RWPE2 (cell line): ENCODE data around the gene GRIK2.

Source experiments
- ATAC-seq: fragments of 200-7000 bp; cut with Tn5 transposase; 3 replicates; pipeline ENCODE4 v1.9.1; 2021; ENCODE audit warnings: low read depth
- DNase-seq: peaks from one replicate; pipeline ENCODE4 v3.0.0-alpha.2; 2020; ENCODE audit warnings: low spot score
- H3K27ac ChIP-seq: fragments of 450-650 bp; 2 replicates; pipeline ENCODE4 v1.5.1; 2017; ENCODE audit warnings: mild to moderate bottlenecking; ENCODE audit not compliant: poor library complexity, severe bottlenecking
- H3K27me3 ChIP-seq: fragments of 250-450 bp; sonication (Bioruptor Pico); 2 replicates; pipeline ENCODE4 v1.5.1; 2021; ENCODE audit warnings: mild to moderate bottlenecking, moderate library complexity; ENCODE audit not compliant: insufficient read depth, poor library complexity, severe bottlenecking
- H3K36me3 ChIP-seq: fragments of 250-450 bp; sonication (Bioruptor Pico); 2 replicates; pipeline ENCODE4 v1.5.1; 2020; ENCODE audit warnings: low read depth, mild to moderate bottlenecking, moderate library complexity
- H3K4me1 ChIP-seq: fragments of 250-450 bp; sonication (Bioruptor Pico); 2 replicates; pipeline ENCODE4 v1.5.1; 2021; ENCODE audit warnings: mild to moderate bottlenecking, moderate library complexity; ENCODE audit not compliant: insufficient read depth, poor library complexity, severe bottlenecking
- H3K4me3 ChIP-seq: fragments of 250-450 bp; sonication (Bioruptor Pico); 2 replicates; pipeline ENCODE4 v1.5.1; 2021; ENCODE audit warnings: mild to moderate bottlenecking, moderate library complexity; ENCODE audit not compliant: severe bottlenecking
- H3K9me3 ChIP-seq: fragments of 250-450 bp; sonication (Bioruptor Pico); 2 replicates; pipeline ENCODE4 v1.5.1; 2021; ENCODE audit warnings: mild to moderate bottlenecking, moderate library complexity; ENCODE audit not compliant: severe bottlenecking
- CTCF ChIP-seq: fragments of 450-650 bp; IDR thresholded peaks from one replicate; pipeline ENCODE4 v1.5.1; 2017; ENCODE audit warnings: mild to moderate bottlenecking, moderate library complexity; ENCODE audit not compliant: poor library complexity, severe bottlenecking

Gene GRIK2

GRCh38 chr6:101806241-101806640, 412.7 kb downstream of the GRIK2 start:
- peaks cover 3% of the 10 kb centered on the region for H3K4me1 ChIP-seq
- ATAC-seq (peak; percentile 95), DNase-seq (no peak)
- no peak for TF ChIP-seq CTCF
- H3K27me3 ChIP-seq, result no peaks in the 10 kb centered on the region
- no peak overlapping the region for H3K4me3 ChIP-seq
- H3K9me3 ChIP-seq, result no peaks in the 10 kb centered on the region
- H3K36me3 ChIP-seq, result no peaks in the 10 kb centered on the region
- peak overlapping the region; percentile 59 for H3K27ac ChIP-seq

- Histone ChIP-seq H3K36me3 (no peaks in the 10 kb centered on the region), H3K4me1 (no peaks in the 10 kb centered on the region), H3K4me3 (no peak overlapping the region), H3K9me3 (no peaks in the 10 kb centered on the region), H3K27ac (no peak overlapping the region), H3K27me3 (no peaks in the 10 kb centered on the region)
- DNase-seq (no peak), ATAC-seq (no peak)
- no peak for TF ChIP-seq CTCF
Measured at GRCh38 chr6:101811108-101811507, 417.6 kb downstream of the GRIK2 start.

DNA sequence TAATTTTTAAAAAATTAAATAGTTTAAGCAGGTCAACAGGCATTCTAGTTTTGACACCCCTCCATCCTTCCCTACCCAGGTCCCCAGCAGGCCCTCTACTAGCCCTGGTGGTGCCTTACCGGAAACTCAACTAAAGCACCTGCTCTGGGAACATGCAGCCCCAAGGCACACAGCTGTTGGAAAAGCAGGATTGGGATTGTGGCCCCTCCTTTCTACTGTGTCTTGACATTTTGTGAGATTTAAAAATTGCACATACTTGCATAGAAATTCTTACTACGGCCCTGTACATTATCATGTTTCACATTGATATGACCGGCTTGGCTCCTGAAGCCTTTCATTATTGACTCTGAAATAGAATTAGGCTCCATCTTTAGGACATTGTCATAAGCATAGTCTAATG, 423.2 kb downstream of the GRIK2 start:
- H3K27me3 ChIP-seq, result no peaks in the 10 kb centered on the region
- H3K4me1 ChIP-seq, result no peaks in the 10 kb centered on the region
- H3K4me3 ChIP-seq, result no peak overlapping the region
- no peak for DNase-seq
- no peaks in the 10 kb centered on the region for H3K9me3 ChIP-seq
- H3K36me3 ChIP-seq, result no peaks in the 10 kb centered on the region
- ATAC-seq, result no peak
- no peak overlapping the region for H3K27ac ChIP-seq
- no peak for TF ChIP-seq CTCF

DNA sequence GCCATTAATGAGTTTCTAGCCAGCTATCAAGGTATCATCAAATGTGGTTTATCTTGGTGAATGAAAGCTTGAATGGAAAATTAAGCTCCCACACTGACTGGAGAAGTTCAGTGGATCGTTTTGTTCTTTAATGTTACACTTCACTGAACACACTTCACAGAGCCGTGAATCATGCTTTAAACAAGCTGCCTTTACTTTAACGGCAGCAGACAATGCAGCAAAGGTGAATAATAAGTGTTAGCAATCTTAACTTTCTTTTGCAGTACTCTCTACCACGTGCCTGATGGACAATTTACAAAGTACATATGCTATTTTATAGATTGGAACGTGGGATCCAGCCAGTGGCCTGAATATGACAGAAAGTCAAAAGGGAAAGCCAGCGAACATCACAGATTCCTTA, 424.5 kb downstream of the GRIK2 start:
- no peak overlapping the region for H3K4me3 ChIP-seq
- H3K9me3 ChIP-seq, result no peaks in the 10 kb centered on the region
- DNase-seq (no peak), ATAC-seq (no peak)
- H3K36me3 ChIP-seq, result no peaks in the 10 kb centered on the region
- no peak for TF ChIP-seq CTCF
- no peak overlapping the region for H3K27ac ChIP-seq
- no peaks in the 10 kb centered on the region for H3K27me3 ChIP-seq
- H3K4me1 ChIP-seq, result no peaks in the 10 kb centered on the region

- H3K9me3 ChIP-seq, result peaks cover 2% of the 10 kb centered on the region
- ATAC-seq, result no peak
- H3K4me1 ChIP-seq, result no peaks in the 10 kb centered on the region
- no peaks in the 10 kb centered on the region for H3K27me3 ChIP-seq
- H3K27ac ChIP-seq, result no peak overlapping the region
- H3K36me3 ChIP-seq, result no peaks in the 10 kb centered on the region
- no peak for DNase-seq
- H3K4me3 ChIP-seq, result no peak overlapping the region
- TF ChIP-seq CTCF, result no peak
Measured at GRCh38 chr6:101824551-101825345, 431.2 kb downstream of the GRIK2 start.
